NCI-H345 treated with DMSO at 0.1 percent for 48 hours (cell line): ENCODE results near the gene KIAA1328.
"Not testable (repeated sequence)": the region's sequence is repeated elsewhere in the genome, so short reads cannot be mapped to it uniquely, and the experiment has no call there.

ENCODE experiments used
- DNase-seq: peaks from one replicate; lab custom pipeline; 2025; ENCODE audit not compliant: unreplicated experiment; lab: John Stamatoyannopoulos, UW

Gene KIAA1328

GRCh38 chr18:36828630-36829361 is at the start of gene KIAA1328, which contains the start of gene TPGS2:
TSS of gene KIAA1328 (plus strand) at chr18:36829127. CDS start at chr18:36829139, 12 bp downstream.
TSS of gene TPGS2 (minus strand) at chr18:36829002. CDS start at chr18:36828767, 235 bp downstream.
- peak; percentile 86 for DNase-seq

- no peak for DNase-seq
Measured at GRCh38 chr18:36780748-36781147, 48.2 kb upstream of the KIAA1328 start.

- DNase-seq: no peak
Measured at GRCh38 chr18:36782710-36783109, 46.2 kb upstream of the KIAA1328 start.

- no peak for DNase-seq
Measured at GRCh38 chr18:36783792-36784191, 45.1 kb upstream of the KIAA1328 start.

- no peak for DNase-seq
Measured at GRCh38 chr18:36786686-36787085, 42.2 kb upstream of the KIAA1328 start.

- no peak for DNase-seq
Measured at GRCh38 chr18:36792634-36793283, 36.2 kb upstream of the KIAA1328 start.

GRCh38 chr18:36798738-36799473 is 30.0 kb upstream of the KIAA1328 start:
- DNase-seq: no peak

- DNase-seq: no peak
Measured at GRCh38 chr18:36805105-36805504, 23.8 kb upstream of the KIAA1328 start.

GRCh38 chr18:36808681-36809080 is 20.2 kb upstream of the KIAA1328 start:
- no peak for DNase-seq

GRCh38 chr18:36809590-36810381 is 19.1 kb upstream of the KIAA1328 start:
- peak; percentile 81 for DNase-seq

GRCh38 chr18:36811430-36811829 is 17.5 kb upstream of the KIAA1328 start:
- no peak for DNase-seq

- no peak for DNase-seq
Measured at GRCh38 chr18:36811955-36812354, 17.0 kb upstream of the KIAA1328 start.

GRCh38 chr18:36812678-36813077 is 16.2 kb upstream of the KIAA1328 start:
- no peak for DNase-seq

GRCh38 chr18:36813101-36813775 is 15.7 kb upstream of the KIAA1328 start:
- no peak for DNase-seq

GRCh38 chr18:36813824-36814223 is 15.1 kb upstream of the KIAA1328 start:
- DNase-seq: no peak

- DNase-seq: no peak
Measured at GRCh38 chr18:36814994-36815393, 13.9 kb upstream of the KIAA1328 start.

GRCh38 chr18:36816096-36816495 is 12.8 kb upstream of the KIAA1328 start:
- DNase-seq: not testable (repeated sequence)

- no peak for DNase-seq
Measured at GRCh38 chr18:36817039-36817438, 11.9 kb upstream of the KIAA1328 start.

- DNase-seq: no peak
Measured at GRCh38 chr18:36818652-36819051, 10.3 kb upstream of the KIAA1328 start.

GRCh38 chr18:36819621-36820020 is 9.3 kb upstream of the KIAA1328 start:
- no peak for DNase-seq
